ENCODE measurements around the gene PSAPL1.

Gene PSAPL1

GRCh38 chr4:7393601-7394575 is 40.8 kb downstream of the PSAPL1 start:
- no peak for DNase-seq

DNA sequence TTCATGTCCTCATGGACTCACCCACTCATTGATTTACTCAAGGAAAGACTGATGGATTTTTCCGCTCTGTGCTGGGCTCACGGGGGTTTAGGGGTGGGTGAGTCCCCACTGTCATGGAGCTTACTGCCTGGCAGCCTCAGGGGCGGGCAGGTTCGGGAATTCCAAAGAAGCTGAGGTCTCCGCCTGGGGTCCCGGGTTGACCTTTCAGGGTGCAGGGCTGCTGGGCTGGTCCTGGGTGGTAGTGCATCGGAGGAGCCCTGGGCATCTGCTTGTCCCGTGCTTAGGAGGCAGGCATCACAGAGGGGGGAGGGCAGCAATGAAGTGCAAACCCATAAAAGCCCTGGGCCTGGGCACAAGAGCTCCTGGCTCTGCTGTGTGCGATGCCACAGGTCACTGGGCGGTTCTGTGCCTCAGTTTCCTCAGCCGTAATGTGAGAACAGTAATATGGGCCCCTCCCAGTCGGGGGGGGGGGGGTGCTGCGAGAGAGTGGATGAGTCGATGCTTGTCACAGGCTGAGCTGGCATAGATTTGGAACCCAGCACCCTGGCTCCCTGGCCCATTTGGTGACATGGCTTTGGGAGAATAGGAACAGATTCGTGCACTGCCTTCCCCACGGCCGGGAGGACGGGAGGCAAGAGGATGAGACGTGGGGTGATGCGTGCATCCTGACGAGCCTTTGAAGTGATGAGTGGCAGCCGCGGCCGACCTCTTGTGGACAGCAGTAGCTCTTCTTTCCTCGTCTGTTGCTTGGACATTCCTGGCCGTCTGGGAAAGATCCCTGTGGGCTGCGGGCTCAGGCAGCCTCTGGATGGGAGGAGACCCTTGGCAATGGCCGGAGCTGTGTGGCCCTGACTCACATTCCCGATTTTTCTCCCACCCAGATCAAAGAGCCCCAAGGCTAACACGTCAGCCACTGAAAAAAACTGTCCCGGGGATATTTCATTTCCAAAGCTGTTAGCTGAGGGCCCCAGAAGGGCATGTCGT is 42.0 kb downstream of the PSAPL1 start:
- no peak for DNase-seq

DNA sequence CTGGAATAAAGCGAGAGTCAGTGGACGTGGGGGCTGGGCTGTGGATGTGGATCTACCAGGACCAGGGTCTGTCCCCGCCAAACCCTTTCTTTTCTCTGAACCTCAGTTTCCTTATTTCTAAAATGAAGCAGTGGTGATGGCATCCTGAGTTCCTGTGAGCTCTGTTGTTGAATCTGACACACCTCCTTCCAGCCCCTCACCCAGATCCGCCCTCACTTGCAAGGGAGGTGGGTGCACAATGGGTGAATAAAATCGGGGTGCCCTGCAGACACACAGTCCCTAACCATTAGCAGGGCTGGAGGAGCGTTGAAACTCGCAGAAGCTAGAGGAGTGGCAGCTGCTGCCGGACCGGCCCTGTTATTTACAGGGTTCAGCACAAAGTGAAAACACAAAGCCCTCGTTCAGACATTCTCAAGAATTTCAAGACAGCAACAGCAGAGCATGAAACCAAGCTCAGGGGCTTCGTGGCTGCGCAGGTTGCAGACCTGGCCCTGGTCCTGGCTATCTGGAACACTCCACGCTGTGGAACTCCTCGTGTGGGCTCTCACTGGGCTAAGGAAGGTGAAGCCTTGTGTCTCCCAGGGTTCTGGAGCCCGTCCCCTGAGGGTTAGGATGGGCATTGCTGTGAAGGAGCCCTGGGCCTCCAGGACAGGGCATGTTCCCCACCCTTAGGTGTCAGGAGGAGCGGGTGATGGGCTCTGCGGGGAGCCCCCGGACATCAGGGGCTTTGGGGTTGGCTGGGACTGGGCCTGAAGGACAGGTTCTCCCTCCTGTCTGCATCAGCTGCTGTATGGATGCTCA is 42.9 kb downstream of the PSAPL1 start:
- DNase-seq: no peak

- DNase-seq: no peak
Measured at GRCh38 chr4:7390906-7391636, 43.7 kb downstream of the PSAPL1 start.

DNA sequence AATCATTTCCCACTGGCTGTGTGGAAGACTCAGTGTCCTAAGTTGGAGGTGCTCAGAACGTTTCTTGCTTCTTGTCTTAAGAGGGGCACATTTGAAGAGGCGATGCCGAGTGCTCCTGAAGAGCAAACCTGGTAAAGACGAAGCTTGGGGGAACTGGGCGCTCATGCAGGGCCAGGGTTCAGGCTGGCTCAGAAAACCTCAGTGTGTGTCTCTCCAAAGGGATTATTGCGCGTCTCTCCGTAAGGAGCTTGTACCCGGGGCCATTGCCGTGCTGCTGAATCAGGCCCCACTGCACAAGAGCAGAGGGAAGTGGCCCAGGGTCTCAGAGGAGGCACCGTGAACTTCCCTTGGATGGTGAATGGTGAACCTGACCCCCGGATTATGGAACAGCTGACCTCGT is 44.4 kb downstream of the PSAPL1 start:
- DNase-seq: no peak

GRCh38 chr4:7389719-7390118 is 45.0 kb downstream of the PSAPL1 start:
- no peak for DNase-seq

GRCh38 chr4:7389101-7389701 is 45.5 kb downstream of the PSAPL1 start:
- no peak for DNase-seq

DNA sequence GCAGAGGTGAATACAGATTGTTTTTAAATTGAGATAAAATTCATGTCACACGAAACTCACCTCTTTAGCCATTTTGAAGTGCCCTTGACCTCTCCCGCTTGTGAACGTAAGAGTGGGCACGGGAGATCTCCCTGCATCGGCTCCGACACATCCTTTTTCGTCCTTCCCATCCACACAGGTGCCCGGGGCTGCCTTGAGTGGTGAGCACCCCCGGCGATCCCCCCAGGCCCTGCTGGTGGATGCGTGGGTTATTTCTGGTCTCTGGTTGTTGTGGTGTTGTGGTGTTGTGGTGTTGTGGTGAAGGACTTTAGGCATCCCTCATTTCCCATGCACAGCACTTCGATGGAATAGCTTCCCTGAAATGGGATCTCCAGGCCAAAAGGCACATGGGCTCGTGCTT is 46.1 kb downstream of the PSAPL1 start:
- DNase-seq: no peak

GRCh38 chr4:7387925-7388324 is 46.8 kb downstream of the PSAPL1 start:
- no peak for DNase-seq

DNA sequence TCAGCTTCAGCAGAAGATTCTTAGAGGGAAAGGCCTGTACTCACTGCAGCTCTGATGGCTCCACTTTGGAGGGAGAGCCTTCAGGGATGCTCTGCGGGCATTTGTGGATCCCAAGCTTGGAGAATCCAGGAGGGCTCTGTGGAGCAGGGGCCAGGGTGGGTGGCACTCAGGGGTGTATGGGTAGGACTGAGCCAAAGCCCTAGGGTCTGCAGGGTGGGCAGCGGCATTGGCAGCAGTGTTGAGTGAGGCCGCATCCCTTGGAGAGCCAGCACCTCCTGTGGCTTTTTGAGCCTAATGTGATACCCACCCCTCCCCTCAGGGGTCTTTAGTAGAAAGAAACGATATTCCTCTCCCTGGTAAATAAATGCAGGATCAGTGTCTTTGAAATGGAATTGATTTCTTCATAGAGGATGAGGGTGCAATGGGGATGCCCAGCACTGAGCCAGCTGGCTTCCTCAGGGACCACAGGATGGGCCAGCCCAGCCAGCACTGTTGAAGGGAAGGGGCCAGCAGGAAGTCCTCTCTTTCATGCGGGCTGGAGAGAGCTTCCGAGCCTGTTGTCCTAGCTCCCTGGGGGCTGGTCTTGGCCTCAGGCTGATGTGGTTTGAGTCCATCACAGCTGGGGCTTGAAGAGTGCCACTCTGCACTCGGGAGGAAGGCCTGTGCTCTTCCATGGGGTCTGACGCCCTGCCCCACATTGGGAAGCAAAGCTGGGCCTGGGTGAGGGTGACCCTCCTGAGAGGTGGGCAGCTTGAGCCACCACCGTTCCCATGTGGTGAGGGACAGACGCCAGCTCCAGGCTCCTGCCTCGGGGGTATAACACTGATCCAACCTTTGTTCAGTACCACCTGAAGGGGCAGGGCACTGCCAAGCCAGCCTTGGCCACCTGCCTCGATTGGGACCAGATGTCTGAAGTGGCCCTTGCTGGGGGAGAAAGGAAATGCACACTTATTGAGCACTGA is 49.5 kb downstream of the PSAPL1 start:
- no peak for DNase-seq

DNA sequence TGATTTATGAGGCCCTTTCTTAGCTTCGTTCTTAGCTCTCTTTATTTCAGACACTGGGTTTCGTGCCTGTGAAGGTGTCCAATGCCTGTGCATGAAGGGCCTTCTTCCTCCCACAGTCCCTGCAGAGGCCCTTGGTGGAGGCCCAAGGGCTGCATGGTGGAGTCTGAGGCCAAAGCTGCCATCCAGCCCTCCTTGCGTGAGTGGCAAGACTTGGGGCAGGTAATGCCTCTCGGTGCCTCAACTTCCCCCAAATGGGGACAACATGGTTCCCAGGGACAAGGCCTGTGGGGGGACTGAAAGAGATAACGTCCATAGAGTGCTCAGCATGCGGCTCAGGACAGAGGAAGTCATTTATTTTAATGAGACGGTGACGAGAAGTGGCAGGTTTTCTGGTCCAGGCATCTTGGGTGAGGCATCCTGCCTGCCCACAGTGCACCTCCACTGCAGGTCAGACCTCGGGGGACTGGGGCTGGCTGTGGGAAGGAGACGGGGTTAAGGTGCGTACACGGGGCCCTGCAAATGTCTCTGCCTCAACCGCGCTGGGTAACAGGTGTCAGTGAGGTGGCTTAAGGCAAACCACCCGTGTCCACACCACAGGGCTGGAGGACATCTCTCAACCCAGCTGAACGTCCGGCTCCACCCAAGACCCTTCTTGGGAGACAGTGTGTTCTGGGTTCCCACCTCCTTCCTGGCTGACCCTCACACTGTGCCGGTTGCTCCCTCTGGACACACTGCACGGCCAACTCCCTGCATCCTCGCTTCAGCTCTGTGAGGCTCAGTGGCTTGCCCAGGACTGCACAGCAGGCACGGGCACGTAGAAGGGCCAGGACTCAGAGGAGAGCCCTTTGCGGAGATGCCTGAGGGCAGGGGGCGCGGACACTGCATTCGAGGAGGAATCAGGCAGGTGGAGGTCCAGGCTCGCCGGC is 50.5 kb downstream of the PSAPL1 start:
- DNase-seq: no peak

GRCh38 chr4:7383266-7383665 is 51.5 kb downstream of the PSAPL1 start:
- no peak for DNase-seq

GRCh38 chr4:7382634-7383014 is 52.1 kb downstream of the PSAPL1 start:
- DNase-seq: no peak

DNA sequence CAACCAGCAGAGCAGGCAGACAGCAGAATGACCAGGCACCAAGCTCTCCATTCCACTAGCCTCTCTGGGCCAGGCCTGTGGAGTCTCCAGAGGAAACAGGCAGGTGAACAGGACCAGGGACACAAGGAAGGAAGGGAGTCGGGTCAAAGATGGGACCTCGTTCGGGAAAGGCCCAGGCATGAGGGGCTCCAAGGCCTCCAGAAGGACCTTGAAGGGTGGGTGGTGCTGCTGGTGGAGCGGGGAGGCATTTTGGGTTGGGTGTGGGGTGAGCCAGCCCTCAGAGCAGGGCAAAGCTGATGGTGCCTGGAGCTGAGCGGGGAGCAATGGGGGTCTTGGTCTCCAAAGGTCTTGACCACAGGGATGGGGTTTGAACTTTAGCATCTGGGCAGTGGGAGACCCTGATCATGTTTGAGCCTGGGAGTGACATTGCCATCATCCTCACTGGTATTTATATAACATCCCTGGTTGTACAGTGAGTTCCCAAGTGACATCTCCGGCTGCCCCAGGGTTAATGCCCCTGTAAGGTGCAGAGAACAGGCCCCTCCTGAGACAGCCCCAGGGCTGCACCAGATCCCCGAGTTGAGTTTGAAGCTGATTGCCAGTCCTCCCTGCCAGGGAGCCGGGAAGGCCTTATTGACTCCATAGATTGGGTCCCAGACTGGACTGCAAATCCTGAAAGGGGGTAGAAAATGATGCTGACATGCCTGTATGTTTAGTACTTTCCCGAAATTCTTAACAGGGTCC is 52.7 kb downstream of the PSAPL1 start:
- DNase-seq: no peak

DNA sequence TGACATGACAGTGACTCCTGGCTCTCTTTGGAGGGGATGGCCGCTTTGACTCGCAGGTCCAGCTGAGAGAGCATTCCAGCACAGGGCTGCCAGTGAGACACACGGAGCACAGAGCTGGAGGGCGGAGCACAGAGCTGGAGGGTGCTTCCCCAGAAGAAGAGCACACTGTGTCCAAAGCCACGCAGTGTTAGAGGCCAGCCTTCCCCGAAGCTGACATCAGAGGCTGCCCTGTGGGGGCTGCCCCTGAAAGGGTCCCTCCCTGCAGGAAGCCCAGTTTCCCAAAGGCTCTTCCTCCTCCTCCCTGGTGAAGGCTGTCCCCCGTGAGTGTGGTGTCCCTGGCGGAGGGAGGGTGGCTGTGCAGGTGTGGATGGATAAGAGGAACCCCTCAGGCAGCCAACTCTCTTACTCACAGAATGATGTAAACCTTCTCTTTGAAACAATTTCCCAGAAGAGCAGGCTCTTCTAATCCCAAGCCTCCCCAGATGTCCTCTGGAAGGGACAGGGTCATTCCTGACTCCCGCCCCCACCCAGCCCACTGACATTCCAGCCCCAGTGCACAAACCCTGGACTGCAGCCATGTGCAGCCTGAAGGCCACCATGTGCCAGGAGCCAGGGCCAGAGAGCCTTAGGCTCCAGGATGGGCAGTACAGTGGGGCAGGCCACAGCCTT is 53.4 kb downstream of the PSAPL1 start:
- no peak for DNase-seq

Data from amniotic stem cell (primary cell).